IMR-90 (cell line): ENCODE results near the gene MMD. TPM values are rescaled to one million over a fixed set of nuclear protein-coding genes. Genes with fewer than 3 reads are reported as not detected.
"Not testable (repeated sequence)": the region's sequence is repeated elsewhere in the genome, so short reads cannot be mapped to it uniquely, and the experiment has no call there.

Source experiments
- ATAC-seq: fragments of 200-7000 bp; cut with Tn5 transposase; 2 replicates; pipeline ENCODE4 v1.9.1; 2020; ENCODE audit warnings: low read depth, mild to moderate bottlenecking, moderate library complexity
- BruUV-seq: library from RNA; stranded (reverse); fragments of 400-500 nt; replicated peaks from 2 replicates; lab custom pipeline; 2021; lab: Mats Ljungman, UMichigan
- CTCF ChIA-PET: fragments of 300-600 bp; formaldehyde crosslinking; extraction: SDS; loops from one replicate; lab custom pipeline; 2021; ENCODE audit warnings: antibody characterized with exemption; lab: Yijun Ruan, JAX
- POLR2A ChIA-PET: fragments of 300-600 bp; sonication (Branson Sonifier 250); formaldehyde crosslinking; loops from one replicate; lab custom pipeline; 2022; ENCODE audit warnings: antibody characterized with exemption; ENCODE audit not compliant: unreplicated experiment; lab: Charles Lee
- DNase-seq: peaks from one replicate; pipeline ENCODE4 v3.0.0; 2013
- H2AFZ ChIP-seq: replicated peaks from 2 replicates; pipeline ENCODE3; 2013; ENCODE audit warnings: low read length, mild to moderate bottlenecking; ENCODE audit not compliant: poor library complexity
- H2AK5ac ChIP-seq: 2 replicates; pipeline ENCODE4 v1.6.1; 2013; ENCODE audit warnings: low read depth, low read length, inconsistent platforms
- H2AK9ac ChIP-seq: replicated peaks from 2 replicates; pipeline ENCODE3; 2013; ENCODE audit warnings: mild to moderate bottlenecking, low read depth, low read length, moderate library complexity; ENCODE audit not compliant: poor library complexity
- H2BK120ac ChIP-seq: 2 replicates; pipeline ENCODE4 v1.6.1; 2013; ENCODE audit warnings: low read depth, low read length, inconsistent platforms
- H2BK15ac ChIP-seq: 3 replicates; pipeline ENCODE4 v1.6.1; 2013; ENCODE audit warnings: low read depth, low read length, inconsistent platforms
- H2BK20ac ChIP-seq: 2 replicates; pipeline ENCODE4 v1.6.1; 2013; ENCODE audit warnings: low read depth, mild to moderate bottlenecking, inconsistent platforms, low read length, moderate library complexity
- H2BK5ac ChIP-seq: 2 replicates; pipeline ENCODE4 v1.6.1; 2013; ENCODE audit warnings: mild to moderate bottlenecking, low read depth, low read length, inconsistent platforms; ENCODE audit not compliant: poor library complexity, severe bottlenecking
- H3K14ac ChIP-seq: replicated peaks from 2 replicates; pipeline ENCODE4 v1.6.1; 2013; ENCODE audit warnings: low read depth, low read length, inconsistent platforms
- H3K18ac ChIP-seq: 2 replicates; pipeline ENCODE4 v1.6.1; 2013; ENCODE audit warnings: low read depth, low read length, control low read depth
- H3K23ac ChIP-seq: 2 replicates; pipeline ENCODE4 v1.6.1; 2013; ENCODE audit warnings: low read depth, low read length, inconsistent platforms
- H3K27ac ChIP-seq: 2 replicates; pipeline ENCODE4 v1.5.1; 2013; ENCODE audit warnings: mild to moderate bottlenecking, control low read depth, low read length; ENCODE audit not compliant: insufficient read depth
- H3K27me3 ChIP-seq: 2 replicates; pipeline ENCODE4 v1.6.1; 2013; ENCODE audit warnings: low read length; ENCODE audit not compliant: control insufficient read depth, insufficient read depth
- H3K36me3 ChIP-seq: 2 replicates; pipeline ENCODE4 v1.6.1; 2013; ENCODE audit warnings: low read length, mixed read lengths; ENCODE audit not compliant: control insufficient read depth, insufficient read depth
- H3K4ac ChIP-seq: 2 replicates; pipeline ENCODE4 v1.6.1; 2013; ENCODE audit warnings: low read depth, low read length, inconsistent platforms
- H3K4me1 ChIP-seq: 2 replicates; pipeline ENCODE4 v1.6.1; 2013; ENCODE audit warnings: low read length, mixed read lengths; ENCODE audit not compliant: control insufficient read depth, insufficient read depth
- H3K4me2 ChIP-seq: 2 replicates; pipeline ENCODE4 v1.6.1; 2013; ENCODE audit warnings: low read depth, mild to moderate bottlenecking, control low read depth, low read length, moderate library complexity
- H3K4me3 ChIP-seq: 2 replicates; pipeline ENCODE4 v1.5.1; 2013; ENCODE audit warnings: low read depth, mild to moderate bottlenecking, control low read depth, low read length, moderate library complexity; ENCODE audit not compliant: insufficient read depth
- H3K56ac ChIP-seq: 2 replicates; pipeline ENCODE4 v1.6.1; 2013; ENCODE audit warnings: low read length, inconsistent platforms; ENCODE audit not compliant: insufficient read depth; ENCODE audit errors: extremely low read depth
- H3K79me1 ChIP-seq, 2 experiments: 2 replicates each; pipeline ENCODE4 v1.6.1; 2013; ENCODE audit warnings: low read length in 2 of 2, inconsistent platforms in 1 of 2, low read depth in 1 of 2
- H3K9ac ChIP-seq: 2 replicates; pipeline ENCODE4 v1.6.1; 2013; ENCODE audit warnings: low read depth, low read length, control low read depth
- H3K9me1 ChIP-seq: 2 replicates; pipeline ENCODE4 v1.6.1; 2013; ENCODE audit warnings: low read length, inconsistent platforms; ENCODE audit not compliant: insufficient read depth
- H3K9me3 ChIP-seq: 2 replicates; pipeline ENCODE4 v1.6.1; 2013; ENCODE audit warnings: low read length; ENCODE audit not compliant: control insufficient read depth, insufficient read depth
- H4K20me1 ChIP-seq: 2 replicates; pipeline ENCODE4 v1.6.1; 2013; ENCODE audit warnings: low read length, inconsistent platforms; ENCODE audit not compliant: insufficient read depth
- H4K5ac ChIP-seq: 2 replicates; pipeline ENCODE4 v1.6.1; 2013; ENCODE audit warnings: mild to moderate bottlenecking, low read depth, low read length, control low read depth
- H4K8ac ChIP-seq, 2 experiments: 2 replicates each; pipeline ENCODE4 v1.6.1; 2013; ENCODE audit warnings: low read depth in 2 of 2, low read length in 2 of 2, control low read depth in 1 of 2, inconsistent platforms in 1 of 2
- H4K91ac ChIP-seq: 2 replicates; pipeline ENCODE4 v1.6.1; 2013; ENCODE audit warnings: low read depth, low read length, inconsistent platforms; ENCODE audit not compliant: insufficient read depth
- CEBPB ChIP-seq: IDR thresholded peaks from 2 replicates; pipeline ENCODE4 v1.6.1; 2012; ENCODE audit warnings: low read depth, low read length, improper control_type of control experiment
- RCOR1 ChIP-seq: IDR thresholded peaks from 2 replicates; pipeline ENCODE4 v1.6.1; 2012; ENCODE audit warnings: mild to moderate bottlenecking, low read length, improper control_type of control experiment; ENCODE audit not compliant: insufficient replicate concordance
- WGBS, 2 experiments: methylation state at CpG; one replicate each; pipeline versions ENCODE4 v1.1.5 to v1.1.7; 2013; ENCODE audit warnings: missing lambda C conversion rate in 2 of 2; ENCODE audit not compliant: insufficient read length in 1 of 2; ENCODE audit errors: extremely low coverage in 2 of 2; 5-methylcytosine and 5-hydroxymethylcytosine counted together
- dilution Hi-C: fragments of 300-500 bp; cut with HindIII; formaldehyde crosslinking; loops from one replicate; pipeline ENCODE4 v1.14.3; 2018; ENCODE audit warnings: low sequenced_read_pairs; ENCODE audit not compliant: unreplicated experiment
- in situ Hi-C: fragments of 300-500 bp; cut with MboI; formaldehyde crosslinking; loops from 3 replicates; pipeline ENCODE4 v1.14.3; 2019; ENCODE audit warnings: low sequenced_read_pairs, inconsistent platforms, mixed read lengths
- intact Hi-C: fragments of 100-400 bp; cut with micrococcal nuclease; formaldehyde crosslinking; loops from 2 replicates; pipeline ENCODE4 v1.10.0; 2022
- polyA plus RNA-seq, 3 experiments: library from polyadenylated mRNA; depleted of rRNA; stranded (reverse); fragments of >200 nt; gene quantifications; 2 replicates each; pipeline ENCODE4 v1.2.3, GENCODE V29; 2012; ENCODE audit warnings: low replicate concordance in 1 of 3
- total RNA-seq: library from RNA; depleted of rRNA; stranded (reverse); fragments of >200 nt; gene quantifications from 2 replicates; pipeline ENCODE4 v1.2.3, GENCODE V29; 2012

MMD gene
- total and polyA plus RNA-seq, 2 of the 4 experiments (the other 2 are of a cell fraction), result 6.3 to 7.0 TPM

- peak overlapping the region; percentile 92 for H3K27ac ChIP-seq
Measured at GRCh38 chr17:55432358-55433028, 10.9 kb upstream of the MMD start.

DNA sequence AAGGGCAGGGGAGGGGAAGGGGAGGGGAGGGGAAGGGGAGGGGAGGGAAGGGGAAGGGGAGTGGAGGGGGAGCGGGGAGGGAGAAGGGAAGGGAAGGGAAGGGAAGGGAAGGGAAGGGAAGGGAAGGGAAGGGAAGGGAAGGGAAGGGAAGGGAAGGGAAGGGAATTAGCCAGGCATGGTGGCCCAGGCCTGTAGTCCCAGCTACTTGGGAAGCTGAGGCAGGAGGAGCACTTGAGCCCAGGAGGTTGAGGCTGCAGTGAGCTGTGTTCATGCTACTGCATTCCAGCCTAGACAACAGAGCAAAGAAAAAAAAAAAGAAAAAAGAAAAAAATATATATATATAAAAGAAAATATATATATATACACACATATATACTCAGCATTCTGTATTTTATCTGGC lies 10.3 kb upstream of the MMD start:
- H3K4me3 ChIP-seq, intact Hi-C loops, H3K56ac ChIP-seq, H3K9ac ChIP-seq, H3K4me2 ChIP-seq, H3K9me3 ChIP-seq, H3K23ac ChIP-seq, BruUV-seq, H2BK120ac ChIP-seq, H3K9me1 ChIP-seq, H2BK15ac ChIP-seq, H3K14ac ChIP-seq, H3K27me3 ChIP-seq, H3K36me3 ChIP-seq, H4K91ac ChIP-seq, H3K79me1 ChIP-seq, H2AFZ ChIP-seq, in situ Hi-C loops, dilution Hi-C loops, H4K5ac ChIP-seq, H4K8ac ChIP-seq, POLR2A ChIA-PET, H4K20me1 ChIP-seq, H2BK20ac ChIP-seq, DNase-seq, H3K18ac ChIP-seq, H2BK5ac ChIP-seq, H2AK9ac ChIP-seq, ATAC-seq: not testable (repeated sequence)
- H3K27ac ChIP-seq, result peak overlapping the region; percentile 46; the same call in 1 of the 2 replicates
- CTCF ChIA-PET, result interaction anchor here (0.6 to 1.6 kb wide), 3 partner anchors 13 to 84 kb away, joined by 3 to 4 read pairs (median 3); no protein-coding TSS in a partner anchor
- H3K4ac ChIP-seq, result peak overlapping the region; percentile 67; the same call in 1 of the 2 replicates
- peaks cover 20% of the 10 kb centered on the region for H3K4me1 ChIP-seq
- WGBS, 2 experiments, result no CpG with 5 or more reads among the region's 1 CpG
- H2AK5ac ChIP-seq, result peak overlapping the region; percentile 54; the same call in 1 of the 2 replicates

More at GRCh38 chr17:55432358-55433028, 10.9 kb upstream of the MMD start:
- TF ChIP-seq CEBPB (0 out of 2 replicates have a peak, but pooled peaks have one; percentile 16), RCOR1 (no peak)
- Histone ChIP-seq H3K23ac (peak overlapping the region; percentile 95; the same call in 1 of the 2 replicates), H2AK9ac (no peak overlapping the region), H4K8ac (peak overlapping the region; percentile 40 to 87), H3K9me3 (no peaks in the 10 kb centered on the region), H2BK20ac (peak overlapping the region; percentile 95), H2AK5ac (peak overlapping the region; percentile 81), H3K27me3 (no peaks in the 10 kb centered on the region), H3K14ac (peak overlapping the region; percentile 78), H3K4me1 (peaks cover 18% of the 10 kb centered on the region), H3K9me1 (peaks cover 4% of the 10 kb centered on the region; the same call in 1 of the 2 replicates), H3K4me2 (no peak overlapping the region), H3K79me1 (no peaks in the 10 kb centered on the region), H3K56ac (peak overlapping the region; percentile 54; the same call in 1 of the 2 replicates), H3K9ac (no peak overlapping the region), H2AFZ (no peak overlapping the region), H3K18ac (peak overlapping the region; percentile 96), H2BK15ac (peak overlapping the region; percentile 80), H2BK120ac (peak overlapping the region; percentile 92), H4K5ac (peak overlapping the region; percentile 94), H4K91ac (peak overlapping the region; percentile 77), H3K4ac (peak overlapping the region; percentile 94), H2BK5ac (peak overlapping the region; percentile 66), H4K20me1 (peaks cover 4% of the 10 kb centered on the region; the same call in 1 of the 2 replicates), H3K4me3 (no peak overlapping the region), H3K36me3 (no peaks in the 10 kb centered on the region)
- intact Hi-C loops (loop anchor here (1.0 kb wide), 1 partner anchor 23 kb away; no protein-coding TSS in a partner anchor), dilution Hi-C loops (no loop called here), in situ Hi-C loops (no loop called here)
- no TSS peak for BruUV-seq
- DNase-seq (no peak), ATAC-seq (no peak)
- POLR2A ChIA-PET, result interaction anchor here (0.6 kb wide), 1 partner anchor 10 kb away, joined by 3 read pairs; no protein-coding TSS in a partner anchor
- 80% methylated on average over 1 of the region's 4 CpGs; no CpG with 5 or more reads in 1 of the 2 experiments for WGBS, 2 experiments
- CTCF ChIA-PET, result interaction anchor here (0.7 to 1.6 kb wide), 4 partner anchors 14 to 94 kb away, joined by 3 to 4 read pairs (median 3); no protein-coding TSS in a partner anchor
